Islet precursor cell (in vitro differentiated cells): ENCODE data around the gene ZNF66.
"Not testable (repeated sequence)": the region's sequence is repeated elsewhere in the genome, so short reads cannot be mapped to it uniquely, and the experiment has no call there.

ENCODE experiments used
- DNase-seq: peaks from one replicate; pipeline ENCODE4 v3.0.0-alpha.2; 2018

Gene ZNF66

DNA sequence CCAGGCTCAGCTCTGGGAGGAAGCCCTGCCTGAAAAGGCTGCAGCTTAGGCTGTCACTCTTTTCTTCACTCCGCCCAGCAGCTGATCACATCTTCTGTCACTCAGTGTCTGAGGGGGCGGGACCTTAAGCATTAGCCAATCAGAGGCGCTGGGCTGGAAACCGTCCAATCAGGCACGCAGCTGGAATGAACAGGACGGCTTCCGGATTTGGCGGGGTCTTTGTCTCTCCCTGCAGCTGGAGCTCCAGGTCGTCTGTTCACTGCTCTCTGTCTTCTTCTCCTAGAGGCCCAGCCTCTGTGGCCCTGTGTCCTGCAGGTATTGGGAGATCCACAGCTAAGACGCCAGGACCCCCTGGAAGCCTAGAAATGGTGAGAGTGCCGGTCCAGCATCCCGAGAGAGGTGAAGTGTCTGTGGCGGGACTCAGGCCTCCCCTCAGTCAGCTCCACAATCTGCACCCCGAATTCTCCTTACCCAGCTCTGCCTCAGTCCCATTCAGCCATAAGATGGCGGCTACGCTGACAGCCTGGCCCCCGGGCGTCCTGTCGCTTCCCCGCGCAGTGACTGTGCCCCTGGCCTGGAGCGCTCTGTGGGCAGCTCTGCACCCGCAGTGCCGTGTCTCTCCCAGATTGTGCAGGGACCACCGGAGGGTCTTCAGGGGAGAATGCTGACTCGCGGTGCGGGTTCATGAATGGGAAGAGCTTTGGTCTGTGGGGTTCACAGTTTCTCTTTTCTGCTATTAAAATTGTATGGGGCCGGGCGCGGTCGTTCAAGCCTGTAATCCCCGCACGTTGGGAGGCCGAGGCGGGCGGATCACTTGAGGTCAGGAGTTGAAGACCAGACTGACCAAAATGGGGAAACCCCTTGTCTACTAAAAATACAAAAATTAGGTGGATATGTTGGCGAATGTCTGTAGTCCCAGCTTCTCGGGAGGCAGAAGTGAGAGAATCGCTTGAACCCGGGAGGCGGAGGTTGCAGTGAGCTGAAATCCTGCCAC is at the start of gene ZNF66:
Gene ZNF66, plus strand, starts transcription at position 222 of the 994 bp plus-strand sequence. Its CDS starts 144 bp downstream, at position 366.
- peak; percentile 99 for DNase-seq

DNA sequence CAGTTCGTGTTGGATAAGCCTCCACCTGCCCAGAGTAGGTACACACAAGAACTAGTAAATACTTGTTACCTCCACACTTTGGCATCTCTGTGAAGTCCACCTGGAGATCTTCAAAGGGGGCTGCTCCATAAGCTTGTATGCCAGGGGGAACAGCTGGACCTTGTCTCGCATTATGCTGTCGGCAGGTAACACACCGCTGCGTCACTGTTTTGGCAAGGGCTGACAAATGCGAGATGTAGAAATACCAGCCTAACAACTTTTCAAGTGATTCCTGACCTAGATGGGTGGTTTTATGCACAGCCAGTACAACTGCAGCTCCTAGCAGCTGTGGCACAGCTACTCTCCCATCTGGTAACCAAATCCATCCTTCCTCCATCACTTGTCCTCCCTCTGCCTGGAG is 25.9 kb upstream of the ZNF66 start:
- not testable (repeated sequence) for DNase-seq

DNA sequence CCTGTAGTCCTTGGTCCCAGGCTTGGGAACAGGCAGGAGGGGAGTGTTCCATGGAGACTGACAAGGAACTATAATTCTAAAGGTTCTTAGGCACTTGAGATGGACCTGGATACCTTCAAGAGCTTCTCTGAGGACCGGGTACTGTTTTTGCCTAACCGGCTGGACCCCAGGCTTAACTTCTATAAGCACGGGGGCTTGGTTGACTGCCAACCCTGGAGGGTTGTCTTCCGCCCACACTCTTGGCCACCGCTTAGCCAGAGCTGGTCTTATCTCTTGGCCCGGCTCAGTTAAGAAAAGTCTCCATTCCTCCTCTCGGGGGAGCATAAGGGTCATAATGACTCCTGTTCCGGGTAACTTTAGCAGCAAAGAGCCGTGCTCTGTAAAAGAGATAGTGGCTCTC is 23.8 kb upstream of the ZNF66 start:
- DNase-seq, result not testable (repeated sequence)

GRCh38 chr19:20769225-20769736 is 6.8 kb upstream of the ZNF66 start:
- DNase-seq, result not testable (repeated sequence)

DNA sequence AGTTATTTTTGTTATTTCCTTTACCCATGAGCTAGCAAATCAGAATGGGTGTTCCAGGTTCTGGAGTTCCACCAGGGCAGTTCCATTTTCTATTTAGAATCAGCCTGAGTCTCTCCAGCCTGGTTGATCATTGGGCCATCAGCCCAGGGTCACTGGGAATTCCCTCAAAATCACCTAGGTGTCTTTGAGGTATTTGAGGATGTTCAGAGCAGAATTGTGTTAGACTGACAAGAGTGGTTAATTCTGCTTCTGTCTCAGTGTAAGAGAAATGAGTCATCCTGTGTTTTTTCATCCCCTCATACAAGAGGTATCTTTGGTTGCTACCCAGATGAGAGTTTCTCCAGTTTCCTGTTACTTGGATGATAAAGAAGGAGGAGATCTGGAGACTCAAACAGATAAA is 11.7 kb downstream of the ZNF66 start:
- no peak for DNase-seq

DNA sequence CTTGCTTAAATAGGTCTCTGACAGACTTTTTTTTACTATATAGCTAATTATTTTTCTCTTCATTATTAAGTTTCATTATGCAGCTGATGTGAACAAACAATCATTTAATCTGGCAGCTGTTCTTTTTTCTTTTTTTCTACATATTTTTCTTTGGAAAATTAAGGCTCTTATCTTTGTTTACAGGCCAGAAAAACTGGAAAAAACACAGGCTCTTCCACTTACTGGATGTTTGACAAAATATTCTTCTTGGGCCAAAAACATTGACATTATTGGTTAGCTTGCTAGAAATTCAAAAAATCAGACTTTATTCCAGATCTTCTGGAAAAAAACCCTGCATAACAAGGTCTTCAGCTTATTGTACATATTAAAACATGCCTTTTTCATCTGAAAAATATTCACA is 15.7 kb downstream of the ZNF66 start:
- DNase-seq, result no peak

DNA sequence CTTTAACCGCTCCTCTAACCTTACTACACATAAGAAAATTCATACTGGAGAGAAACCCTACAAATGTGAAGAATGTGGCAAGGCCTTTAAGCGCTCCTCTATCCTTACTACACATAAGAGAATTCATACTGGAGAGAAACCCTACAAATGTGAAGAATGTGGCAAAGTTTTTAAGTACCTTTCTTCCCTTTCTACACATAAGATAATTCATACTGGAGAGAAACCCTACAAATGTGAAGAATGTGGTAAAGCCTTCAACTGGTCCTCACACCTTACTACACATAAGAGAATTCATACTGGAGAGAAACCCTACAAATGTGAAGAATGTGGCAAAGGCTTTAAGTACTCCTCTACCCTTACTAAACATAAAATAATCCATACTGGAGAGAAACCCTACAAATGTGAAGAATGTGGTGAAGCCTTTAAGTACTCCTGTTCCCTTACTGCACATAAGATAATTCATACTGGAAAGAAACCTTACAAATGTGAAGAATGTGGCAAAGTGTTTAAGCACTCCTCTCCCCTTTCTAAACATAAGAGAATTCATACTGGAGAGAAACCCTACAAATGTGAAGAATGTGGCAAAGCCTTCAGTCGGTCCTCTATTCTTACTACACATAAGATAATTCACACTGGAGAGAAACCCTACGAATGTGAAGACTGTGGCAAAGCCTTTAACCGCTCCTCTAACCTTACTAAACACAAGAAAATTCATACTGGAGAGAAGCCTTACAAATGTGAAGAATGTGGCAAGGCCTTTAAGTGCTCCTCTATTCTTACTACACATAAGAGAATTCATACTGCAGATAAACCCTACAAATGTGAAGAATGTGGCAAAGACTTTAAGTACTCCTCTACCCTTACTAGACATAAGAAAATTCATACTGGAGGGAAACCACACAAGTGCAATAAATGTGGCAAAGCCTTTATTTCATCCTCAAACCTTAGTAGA is 30.5 kb downstream of the ZNF66 start:
- not testable (repeated sequence) for DNase-seq

GRCh38 chr19:20840371-20840770 is 64.3 kb downstream of the ZNF66 start:
- no peak for DNase-seq
